Liver (tissue), 9 donors: ENCODE measurements around the gene AHR. TPM values are rescaled to one million over a fixed set of nuclear protein-coding genes. Genes with fewer than 3 reads are reported as not detected.
A peak's percentile ranks its signal among the peaks of the same experiment; 100 is the strongest.

ENCODE experiments used
- DNase-seq: peaks from one replicate; pipeline ENCODE4 v3.0.0-alpha.2; 2017; ENCODE audit warnings: low spot score
- H3K27ac ChIP-seq, 2 donors: one replicate each; pipeline ENCODE4 v1.7.0; 2013; ENCODE audit warnings: inconsistent platforms in 2 of 2, low read length in 2 of 2, control low read depth in 1 of 2, low read depth in 1 of 2, mild to moderate bottlenecking in 1 of 2
- H3K27me3 ChIP-seq, 4 donors: one replicate each; pipeline versions ENCODE4 v1.6.1 to v1.7.0; 2013; ENCODE audit warnings: low read length in 3 of 4, inconsistent platforms in 1 of 4, mild to moderate bottlenecking in 1 of 4, moderate library complexity in 1 of 4; ENCODE audit not compliant: control insufficient read depth in 4 of 4, insufficient read depth in 4 of 4
- H3K36me3 ChIP-seq, 4 donors: one replicate each; pipeline versions ENCODE4 v1.6.1 to v1.7.0; 2013; ENCODE audit warnings: low read length in 3 of 4, mild to moderate bottlenecking in 3 of 4, low read depth in 1 of 4, moderate library complexity in 1 of 4; ENCODE audit not compliant: control insufficient read depth in 4 of 4, insufficient read depth in 3 of 4
- H3K4me1 ChIP-seq, 4 donors: one replicate each; pipeline versions ENCODE4 v1.6.1 to v1.7.0; 2013; ENCODE audit warnings: low read length in 3 of 4, mild to moderate bottlenecking in 3 of 4, moderate library complexity in 1 of 4; ENCODE audit not compliant: control insufficient read depth in 4 of 4, insufficient read depth in 4 of 4
- H3K4me3 ChIP-seq, 3 donors: one replicate each; pipeline versions ENCODE4 v1.6.1 to v1.7.0; 2013; ENCODE audit warnings: low read length in 3 of 3, control low read depth in 1 of 3, low read depth in 1 of 3, mild to moderate bottlenecking in 1 of 3
- H3K9ac ChIP-seq, 2 donors: one replicate each; pipeline ENCODE4 v1.7.0; 2013; ENCODE audit warnings: low read length in 2 of 2, mild to moderate bottlenecking in 2 of 2, moderate library complexity in 2 of 2, control low read depth in 1 of 2, low read depth in 1 of 2
- H3K9me3 ChIP-seq, 4 donors: one replicate each; pipeline versions ENCODE4 v1.6.1 to v1.7.0; 2013; ENCODE audit warnings: low read length in 3 of 4; ENCODE audit not compliant: control insufficient read depth in 4 of 4
- ATF3 ChIP-seq: IDR thresholded peaks from 2 replicates; pipeline ENCODE4 v1.6.1; 2016; ENCODE audit warnings: antibody characterized with exemption
- CTCF ChIP-seq: fragments of 150-350 bp; IDR thresholded peaks from 2 replicates; pipeline ENCODE4 v1.5.1; 2017; ENCODE audit warnings: improper control_type of control experiment, low read depth, low read length; ENCODE audit not compliant: missing input control
- EGR1 ChIP-seq, 2 donors: IDR thresholded peaks; 2 replicates each; pipeline ENCODE4 v1.6.1; 2016 to 2018; ENCODE audit warnings: antibody characterized with exemption in 2 of 2, low read depth in 2 of 2
- FOXA1 ChIP-seq: IDR thresholded peaks from 2 replicates; pipeline ENCODE4 v1.6.1; 2016; ENCODE audit warnings: antibody characterized with exemption
- FOXA2 ChIP-seq: IDR thresholded peaks from 2 replicates; pipeline ENCODE4 v1.6.1; 2016; ENCODE audit warnings: antibody characterized with exemption
- GABPA ChIP-seq, 2 donors: IDR thresholded peaks in 1 of 2; conservative IDR thresholded peaks in 1 of 2; 2 replicates each; pipeline ENCODE4 v1.6.1; 2016; ENCODE audit warnings: antibody characterized with exemption in 2 of 2, mild to moderate bottlenecking in 1 of 2, moderate library complexity in 1 of 2
- HNF4A ChIP-seq, 2 donors: conservative IDR thresholded peaks; 2 replicates each; pipeline ENCODE4 v1.6.1; 2016; ENCODE audit warnings: antibody characterized with exemption in 2 of 2, mild to moderate bottlenecking in 2 of 2
- HNF4G ChIP-seq: IDR thresholded peaks from 2 replicates; pipeline ENCODE4 v1.6.1; 2016; ENCODE audit warnings: antibody characterized with exemption
- JUND ChIP-seq, 2 donors: IDR thresholded peaks; 2 replicates each; pipeline ENCODE4 v1.6.1; 2016; ENCODE audit warnings: antibody characterized with exemption in 2 of 2
- MAX ChIP-seq: IDR thresholded peaks from 2 replicates; pipeline ENCODE4 v1.6.1; 2016; ENCODE audit warnings: antibody characterized with exemption
- NR2F2 ChIP-seq: IDR thresholded peaks from 2 replicates; pipeline ENCODE4 v1.6.1; 2016; ENCODE audit warnings: antibody characterized with exemption
- RAD21 ChIP-seq, 2 donors: IDR thresholded peaks; 2 replicates each; pipeline ENCODE4 v1.6.1; 2016; ENCODE audit warnings: antibody characterized with exemption in 2 of 2, mild to moderate bottlenecking in 2 of 2
- REST ChIP-seq: IDR thresholded peaks from 2 replicates; pipeline ENCODE4 v1.6.1; 2016; ENCODE audit warnings: antibody characterized with exemption, mild to moderate bottlenecking
- RXRA ChIP-seq, 2 donors: IDR thresholded peaks; 2 replicates each; pipeline ENCODE4 v1.6.1; 2017 to 2018; ENCODE audit warnings: antibody characterized with exemption in 2 of 2, mild to moderate bottlenecking in 1 of 2
- SP1 ChIP-seq: IDR thresholded peaks from 2 replicates; pipeline ENCODE4 v1.6.1; 2018; ENCODE audit warnings: antibody characterized with exemption, mild to moderate bottlenecking
- YY1 ChIP-seq: IDR thresholded peaks from 2 replicates; pipeline ENCODE4 v1.6.1; 2016; ENCODE audit warnings: antibody characterized with exemption, mild to moderate bottlenecking
- ZBTB33 ChIP-seq: IDR thresholded peaks from 2 replicates; pipeline ENCODE4 v1.6.1; 2016; ENCODE audit warnings: antibody characterized with exemption
- WGBS: extraction: QIAGEN DNeasy Blood & Tissue Kit; methylation state at CpG from one replicate; pipeline ENCODE4 v1.1.7; 2013; 5-methylcytosine and 5-hydroxymethylcytosine counted together
- polyA plus RNA-seq, 2 donors: library from polyadenylated mRNA; stranded (reverse) in 1 of 2; unstranded in 1 of 2; fragments of 200-250 nt in 1 of 2; fragments of >200 nt in 1 of 2; fragmentation: Nextera tagmentation in 1 of 2; extraction: Ambion mirVana in 1 of 2; gene quantifications; one replicate each; pipeline versions ENCODE4 v1.2.1 to v1.2.3, GENCODE V29; 2013 to 2015
- total RNA-seq, 2 donors: library from RNA; depleted of rRNA; stranded (reverse); fragments of >200 nt; gene quantifications; one replicate each; pipeline ENCODE4 v1.2.3, GENCODE V29; 2014
- donor health status: healthy.
- donor health status: healthy.
- donor health status: healthy.
- donor health status: healthy.
- donor health status: healthy.

AHR gene
- total and polyA plus RNA-seq, 4 donors: 9.9 to 61.2 (median 20.1) TPM

GRCh38 chr7:17297243-17297642, 1.2 kb upstream of the AHR start:
- Histone ChIP-seq H3K4me1 (peaks cover 0 to 11% (median 0%) of the 10 kb centered on the region in 4 donors), H3K4me3 (no peak overlapping the region), H3K9ac (no peak overlapping the region), H3K27me3 (no peaks in the 10 kb centered on the region), H3K36me3 (no peaks in the 10 kb centered on the region), H3K9me3 (no peaks in the 10 kb centered on the region), H3K27ac (no peak overlapping the region)
- WGBS: 54% methylated on average over 2 of the region's 2 CpGs
- TF ChIP-seq HNF4G: no peak
- TF ChIP-seq HNF4A (conservative IDR thresholded peaks at IDR 0.05): no peak
- TF ChIP-seq SP1: no peak
- TF ChIP-seq GABPA (IDR thresholded peaks at IDR 0.05 in 1 of 2, conservative IDR thresholded peaks at IDR 0.05 in 1 of 2): no peak
- no peak for TF ChIP-seq ZBTB33
- TF ChIP-seq FOXA2: no peak
- no peak for TF ChIP-seq RAD21 (IDR thresholded peaks at IDR 0.05)
- TF ChIP-seq NR2F2: no peak
- no peak for DNase-seq

- no peaks in the 10 kb centered on the region for H3K36me3 ChIP-seq
- peak overlapping the region; percentile 85 to 89 for H3K9ac ChIP-seq
- peak overlapping the region; percentile 95 to 97 for H3K27ac ChIP-seq
- peaks cover 0 to 20% (median 7%) of the 10 kb centered on the region in 4 donors for H3K4me1 ChIP-seq
- under 1% methylated on average over 81 of the region's 81 CpGs for WGBS
- H3K27me3 ChIP-seq: no peaks in the 10 kb centered on the region
- no peaks in the 10 kb centered on the region for H3K9me3 ChIP-seq
- peak overlapping the region; percentile 87 to 96 (median 94) for H3K4me3 ChIP-seq
- DNase-seq: peak; percentile 43
- TF ChIP-seq CTCF (no peak), RAD21 (IDR thresholded peaks at IDR 0.05) (peak in 1 of 2 donors; percentile 44), RXRA (IDR thresholded peaks at IDR 0.05) (no peak), HNF4G (no peak), HNF4A (conservative IDR thresholded peaks at IDR 0.05) (no peak)
Observed at GRCh38 chr7:17298840-17299482, 509 bp downstream of the AHR start.

GRCh38 chr7:17299483-17299991, 1.1 kb downstream of the AHR start:
- Histone ChIP-seq H3K9me3 (no peaks in the 10 kb centered on the region), H3K36me3 (no peaks in the 10 kb centered on the region), H3K27me3 (no peaks in the 10 kb centered on the region), H3K27ac (peak overlapping the region; percentile 95 to 97), H3K9ac (peak overlapping the region; percentile 85 to 89), H3K4me1 (peaks cover 3 to 26% (median 12%) of the 10 kb centered on the region in 4 donors), H3K4me3 (peak overlapping the region; percentile 87 to 96 (median 94))
- no peak for DNase-seq
- under 1% methylated on average over 13 of the region's 13 CpGs for WGBS
- no peak for TF ChIP-seq HNF4A (conservative IDR thresholded peaks at IDR 0.05)
- TF ChIP-seq RAD21 (IDR thresholded peaks at IDR 0.05): peak in 1 of 2 donors; percentile 23
- TF ChIP-seq FOXA2: peak; percentile 14
- TF ChIP-seq ATF3: no peak
- TF ChIP-seq REST: peak; percentile 8
- TF ChIP-seq YY1: peak; percentile 32
- no peak for TF ChIP-seq JUND (IDR thresholded peaks at IDR 0.05)
- no peak for TF ChIP-seq MAX
- no peak for TF ChIP-seq FOXA1
- no peak for TF ChIP-seq NR2F2
- peak in 1 of 2 donors; percentile 19 for TF ChIP-seq EGR1 (IDR thresholded peaks at IDR 0.05; ENCODE audit: low read depth in 2 of 2)
- TF ChIP-seq SP1: no peak
